ENCODE results near the gene BTBD2. TPM values are rescaled to one million over a fixed set of nuclear protein-coding genes. Genes with fewer than 3 reads are reported as not detected.

BTBD2 gene
- total and polyA plus RNA-seq, 4 donors = 7.4 to 25.1 (median 20.2) TPM

GRCh38 chr19:1991018-1991913, 24.2 kb downstream of the BTBD2 start:
- DNase-seq (ENCODE audit: low spot score) = no peak
- 94% methylated on average over 30 of the region's 30 CpGs for WGBS
- Histone ChIP-seq H3K4me1 (ENCODE audit: control insufficient read depth in 4 of 4, insufficient read depth in 4 of 4, low read length in 3 of 4) (no peaks in the 10 kb centered on the region), H3K27me3 (ENCODE audit: control insufficient read depth in 4 of 4, insufficient read depth in 4 of 4, low read length in 3 of 4) (no peaks in the 10 kb centered on the region), H3K9me3 (ENCODE audit: control insufficient read depth in 4 of 4, low read length in 3 of 4) (no peaks in the 10 kb centered on the region), H3K9ac (ENCODE audit: low read depth in 1 of 2, low read length in 2 of 2) (no peak overlapping the region), H3K27ac (ENCODE audit: low read depth in 1 of 2, low read length in 2 of 2) (no peak overlapping the region), H3K4me3 (ENCODE audit: low read depth in 1 of 3, low read length in 3 of 3) (no peak overlapping the region), H3K36me3 (ENCODE audit: control insufficient read depth in 4 of 4, insufficient read depth in 3 of 4, low read depth in 1 of 4, low read length in 3 of 4) (peaks cover 14 to 47% (median 22%) of the 10 kb centered on the region in 4 donors)
- TF ChIP-seq EGR1 (IDR thresholded peaks at IDR 0.05; ENCODE audit: low read depth in 2 of 2) (no peak), CTCF (IDR thresholded peaks at IDR 0.05; ENCODE audit: low read depth, low read length, missing input control) (no peak), JUND (IDR thresholded peaks at IDR 0.05) (no peak), YY1 (IDR thresholded peaks at IDR 0.05) (no peak), FOXA2 (IDR thresholded peaks at IDR 0.05) (no peak), HNF4G (IDR thresholded peaks at IDR 0.05) (no peak), REST (IDR thresholded peaks at IDR 0.05) (no peak), RXRA (IDR thresholded peaks at IDR 0.05) (no peak), MAX (IDR thresholded peaks at IDR 0.05) (no peak), ATF3 (IDR thresholded peaks at IDR 0.05) (no peak), ZBTB33 (IDR thresholded peaks at IDR 0.05) (no peak), FOXA1 (IDR thresholded peaks at IDR 0.05) (no peak), NR2F2 (IDR thresholded peaks at IDR 0.05) (no peak)

All from liver (tissue), 9 donors.